WERI-Rb-1 (cell line): ENCODE data around the gene RRBP1.

Source experiments
- DNase-seq: peaks from one replicate; pipeline ENCODE4 v3.0.0-alpha.2; 2020
- H3K27ac ChIP-seq: fragments of 250-450 bp; sonication (Bioruptor Pico); 2 replicates; pipeline ENCODE4 v1.5.1; 2020; ENCODE audit warnings: mild to moderate bottlenecking, moderate library complexity
- H3K27me3 ChIP-seq: fragments of 250-450 bp; sonication (Bioruptor Pico); 2 replicates; pipeline ENCODE4 v1.5.1; 2021; ENCODE audit warnings: mild to moderate bottlenecking, low read depth, moderate library complexity; ENCODE audit not compliant: insufficient read depth, severe bottlenecking
- H3K36me3 ChIP-seq: fragments of 250-450 bp; sonication (Bioruptor Pico); 2 replicates; pipeline ENCODE4 v1.5.1; 2020; ENCODE audit warnings: mild to moderate bottlenecking, moderate library complexity
- H3K4me3 ChIP-seq: 2 replicates; pipeline ENCODE4 v1.5.1; 2011; ENCODE audit warnings: low read depth, mild to moderate bottlenecking, control low read depth, low read length
- H3K9me3 ChIP-seq: fragments of 250-450 bp; sonication (Bioruptor Pico); 2 replicates; pipeline ENCODE4 v1.5.1; 2021; ENCODE audit warnings: mild to moderate bottlenecking, moderate library complexity; ENCODE audit not compliant: severe bottlenecking
- CTCF ChIP-seq: IDR thresholded peaks from 2 replicates; pipeline ENCODE4 v1.5.1; 2011; ENCODE audit warnings: low read depth, mild to moderate bottlenecking, control low read depth, inconsistent platforms, low read length

Gene RRBP1

GRCh38 chr20:17613328-17614175 is 68.5 kb downstream of the RRBP1 start:
- no peak overlapping the region for H3K4me3 ChIP-seq
- H3K36me3 ChIP-seq = no peaks in the 10 kb centered on the region; the same call in 1 of the 2 replicates
- no peak overlapping the region for H3K27ac ChIP-seq
- no peaks in the 10 kb centered on the region for H3K9me3 ChIP-seq
- no peaks in the 10 kb centered on the region for H3K27me3 ChIP-seq
- no peak for TF ChIP-seq CTCF
- DNase-seq = no peak

- no peak for DNase-seq
- Histone ChIP-seq H3K27me3 (no peaks in the 10 kb centered on the region), H3K36me3 (no peaks in the 10 kb centered on the region; the same call in none of the 2 replicates), H3K4me3 (no peak overlapping the region), H3K27ac (no peak overlapping the region), H3K9me3 (no peaks in the 10 kb centered on the region)
- TF ChIP-seq CTCF = no peak
Measured at GRCh38 chr20:17612992-17613327, 69.1 kb downstream of the RRBP1 start.

- DNase-seq = no peak
- Histone ChIP-seq H3K27ac (no peak overlapping the region), H3K36me3 (no peaks in the 10 kb centered on the region; the same call in 1 of the 2 replicates), H3K4me3 (no peak overlapping the region), H3K9me3 (no peaks in the 10 kb centered on the region), H3K27me3 (no peaks in the 10 kb centered on the region)
- no peak for TF ChIP-seq CTCF
Measured at GRCh38 chr20:17612287-17612991, 69.6 kb downstream of the RRBP1 start.

GRCh38 chr20:17611540-17612286 is 70.3 kb downstream of the RRBP1 start:
- H3K4me3 ChIP-seq = no peak overlapping the region
- no peaks in the 10 kb centered on the region for H3K27me3 ChIP-seq
- H3K36me3 ChIP-seq = no peaks in the 10 kb centered on the region; the same call in none of the 2 replicates
- DNase-seq = peak; percentile 64
- peak; percentile 75 for TF ChIP-seq CTCF
- H3K9me3 ChIP-seq = no peaks in the 10 kb centered on the region
- H3K27ac ChIP-seq = no peak overlapping the region

- no peaks in the 10 kb centered on the region; the same call in none of the 2 replicates for H3K36me3 ChIP-seq
- no peak for DNase-seq
- TF ChIP-seq CTCF = no peak
- H3K27ac ChIP-seq = no peak overlapping the region
- H3K4me3 ChIP-seq = no peak overlapping the region
- H3K27me3 ChIP-seq = no peaks in the 10 kb centered on the region
- no peaks in the 10 kb centered on the region for H3K9me3 ChIP-seq
Measured at GRCh38 chr20:17611290-17611539, 70.8 kb downstream of the RRBP1 start.
